ENCODE data around the gene FOLR1.
"Not testable (repeated sequence)": the region's sequence is repeated elsewhere in the genome, so short reads cannot be mapped to it uniquely, and the experiment has no call there.

Gene FOLR1

GRCh38 chr11:72181553-72181958 lies 10.4 kb upstream of the FOLR1 start:
- not testable (repeated sequence) for H3K4me3 ChIP-seq (ENCODE audit: low read length); H3K4me1 ChIP-seq (ENCODE audit: control insufficient read depth, insufficient read depth, low read length); H3K27me3 ChIP-seq (ENCODE audit: control insufficient read depth, insufficient read depth, low read length); H3K27ac ChIP-seq (ENCODE audit: low read length); H3K9me3 ChIP-seq (ENCODE audit: control insufficient read depth, insufficient read depth, low read length); DNase-seq (ENCODE audit: low read depth, low spot score); H3K36me3 ChIP-seq (ENCODE audit: control insufficient read depth, insufficient read depth, low read length)
- WGBS (ENCODE audit: insufficient coverage, insufficient read length), result no CpG with 5 or more reads among the region's 3 CpGs

- no CpG with 5 or more reads among the region's 1 CpG for WGBS (ENCODE audit: insufficient coverage, insufficient read length)
- no peaks in the 10 kb centered on the region for H3K27me3 ChIP-seq (ENCODE audit: control insufficient read depth, insufficient read depth, low read length)
- no peaks in the 10 kb centered on the region; the same call in 1 of the 2 replicates for H3K4me1 ChIP-seq (ENCODE audit: control insufficient read depth, insufficient read depth, low read length)
- H3K27ac ChIP-seq (ENCODE audit: low read length), result no peak overlapping the region
- no peaks in the 10 kb centered on the region for H3K36me3 ChIP-seq (ENCODE audit: control insufficient read depth, insufficient read depth, low read length)
- H3K9me3 ChIP-seq (ENCODE audit: control insufficient read depth, insufficient read depth, low read length), result no peaks in the 10 kb centered on the region
- no peak overlapping the region for H3K4me3 ChIP-seq (ENCODE audit: low read length)
- DNase-seq (ENCODE audit: low read depth, low spot score), result no peak
These were observed 3.7 kb upstream of the FOLR1 start for GRCh38 chr11:72188267-72188666.

- Histone ChIP-seq H3K36me3 (ENCODE audit: control insufficient read depth, insufficient read depth, low read length) (no peaks in the 10 kb centered on the region), H3K27ac (ENCODE audit: low read length) (no peak overlapping the region), H3K4me3 (ENCODE audit: low read length) (no peak overlapping the region), H3K9me3 (ENCODE audit: control insufficient read depth, insufficient read depth, low read length) (no peaks in the 10 kb centered on the region), H3K27me3 (ENCODE audit: control insufficient read depth, insufficient read depth, low read length) (no peaks in the 10 kb centered on the region), H3K4me1 (ENCODE audit: control insufficient read depth, insufficient read depth, low read length) (no peaks in the 10 kb centered on the region; the same call in 1 of the 2 replicates)
- no CpG with 5 or more reads among the region's 3 CpGs for WGBS (ENCODE audit: insufficient coverage, insufficient read length)
- no peak for DNase-seq (ENCODE audit: low read depth, low spot score)
These were observed 2.3 kb upstream of the FOLR1 start for GRCh38 chr11:72189455-72190250.

GRCh38 chr11:72190631-72191071 lies 1.3 kb upstream of the FOLR1 start:
- WGBS (ENCODE audit: insufficient coverage, insufficient read length), result no CpG with 5 or more reads among the region's 5 CpGs
- no peaks in the 10 kb centered on the region for H3K27me3 ChIP-seq (ENCODE audit: control insufficient read depth, insufficient read depth, low read length)
- no peak overlapping the region for H3K4me3 ChIP-seq (ENCODE audit: low read length)
- H3K9me3 ChIP-seq (ENCODE audit: control insufficient read depth, insufficient read depth, low read length), result no peaks in the 10 kb centered on the region
- no peak for DNase-seq (ENCODE audit: low read depth, low spot score)
- H3K27ac ChIP-seq (ENCODE audit: low read length), result no peak overlapping the region
- H3K4me1 ChIP-seq (ENCODE audit: control insufficient read depth, insufficient read depth, low read length), result peaks cover 1% of the 10 kb centered on the region; the same call in 1 of the 2 replicates
- H3K36me3 ChIP-seq (ENCODE audit: control insufficient read depth, insufficient read depth, low read length), result no peaks in the 10 kb centered on the region

GRCh38 chr11:72195518-72196270 lies 3.8 kb downstream of the FOLR1 start:
- Histone ChIP-seq H3K4me1 (ENCODE audit: control insufficient read depth, insufficient read depth, low read length) (peaks cover 1% of the 10 kb centered on the region; the same call in 1 of the 2 replicates), H3K27ac (ENCODE audit: low read length) (no peak overlapping the region)
- no CpG with 5 or more reads among the region's 12 CpGs for WGBS (ENCODE audit: insufficient coverage, insufficient read length)

GRCh38 chr11:72201445-72201844 lies 9.5 kb downstream of the FOLR1 start:
- not testable (repeated sequence) for H3K36me3 ChIP-seq (ENCODE audit: control insufficient read depth, insufficient read depth, low read length); H3K27ac ChIP-seq (ENCODE audit: low read length); H3K27me3 ChIP-seq (ENCODE audit: control insufficient read depth, insufficient read depth, low read length); H3K4me1 ChIP-seq (ENCODE audit: control insufficient read depth, insufficient read depth, low read length); H3K4me3 ChIP-seq (ENCODE audit: low read length); H3K9me3 ChIP-seq (ENCODE audit: control insufficient read depth, insufficient read depth, low read length); DNase-seq (ENCODE audit: low read depth, low spot score)
- no CpG with 5 or more reads among the region's 43 CpGs for WGBS (ENCODE audit: insufficient coverage, insufficient read length)

More at GRCh38 chr11:72195518-72196270, 3.8 kb downstream of the FOLR1 start:
- no peak for DNase-seq (ENCODE audit: low read depth, low spot score)
- no peaks in the 10 kb centered on the region for H3K27me3 ChIP-seq (ENCODE audit: control insufficient read depth, insufficient read depth, low read length)
- H3K9me3 ChIP-seq (ENCODE audit: control insufficient read depth, insufficient read depth, low read length), result no peaks in the 10 kb centered on the region
- no peaks in the 10 kb centered on the region for H3K36me3 ChIP-seq (ENCODE audit: control insufficient read depth, insufficient read depth, low read length)
- H3K4me3 ChIP-seq (ENCODE audit: low read length), result no peak overlapping the region

- no peak for DNase-seq (ENCODE audit: low read depth, low spot score)
- no peaks in the 10 kb centered on the region for H3K27me3 ChIP-seq (ENCODE audit: control insufficient read depth, insufficient read depth, low read length)
- no peak overlapping the region for H3K4me3 ChIP-seq (ENCODE audit: low read length)
- no peaks in the 10 kb centered on the region for H3K4me1 ChIP-seq (ENCODE audit: control insufficient read depth, insufficient read depth, low read length)
- WGBS (ENCODE audit: insufficient coverage, insufficient read length), result no CpG with 5 or more reads among the region's 6 CpGs
- no peak overlapping the region for H3K27ac ChIP-seq (ENCODE audit: low read length)
- no peaks in the 10 kb centered on the region for H3K36me3 ChIP-seq (ENCODE audit: control insufficient read depth, insufficient read depth, low read length)
- H3K9me3 ChIP-seq (ENCODE audit: control insufficient read depth, insufficient read depth, low read length), result no peaks in the 10 kb centered on the region
These were observed 10.6 kb downstream of the FOLR1 start for GRCh38 chr11:72202571-72202970.

- Histone ChIP-seq H3K27ac (ENCODE audit: low read length) (no peak overlapping the region), H3K27me3 (ENCODE audit: control insufficient read depth, insufficient read depth, low read length) (no peaks in the 10 kb centered on the region), H3K4me3 (ENCODE audit: low read length) (no peak overlapping the region), H3K36me3 (ENCODE audit: control insufficient read depth, insufficient read depth, low read length) (no peaks in the 10 kb centered on the region), H3K9me3 (ENCODE audit: control insufficient read depth, insufficient read depth, low read length) (no peaks in the 10 kb centered on the region), H3K4me1 (ENCODE audit: control insufficient read depth, insufficient read depth, low read length) (no peaks in the 10 kb centered on the region)
- no CpG with 5 or more reads among the region's 2 CpGs for WGBS (ENCODE audit: insufficient coverage, insufficient read length)
- DNase-seq (ENCODE audit: low read depth, low spot score), result no peak
These were observed 11.2 kb downstream of the FOLR1 start for GRCh38 chr11:72203163-72203562.

- Histone ChIP-seq H3K9me3 (ENCODE audit: control insufficient read depth, insufficient read depth, low read length) (no peaks in the 10 kb centered on the region), H3K36me3 (ENCODE audit: control insufficient read depth, insufficient read depth, low read length) (no peaks in the 10 kb centered on the region), H3K27ac (ENCODE audit: low read length) (no peak overlapping the region), H3K27me3 (ENCODE audit: control insufficient read depth, insufficient read depth, low read length) (no peaks in the 10 kb centered on the region), H3K4me1 (ENCODE audit: control insufficient read depth, insufficient read depth, low read length) (no peaks in the 10 kb centered on the region), H3K4me3 (ENCODE audit: low read length) (no peak overlapping the region)
- DNase-seq (ENCODE audit: low read depth, low spot score), result no peak
These were observed 12.9 kb downstream of the FOLR1 start for GRCh38 chr11:72204886-72205285.

GRCh38 chr11:72206794-72207193 lies 14.9 kb downstream of the FOLR1 start:
- no CpG with 5 or more reads among the region's 2 CpGs for WGBS (ENCODE audit: insufficient coverage, insufficient read length)
- H3K9me3 ChIP-seq (ENCODE audit: control insufficient read depth, insufficient read depth, low read length); DNase-seq (ENCODE audit: low read depth, low spot score); H3K4me1 ChIP-seq (ENCODE audit: control insufficient read depth, insufficient read depth, low read length); H3K27ac ChIP-seq (ENCODE audit: low read length); H3K27me3 ChIP-seq (ENCODE audit: control insufficient read depth, insufficient read depth, low read length); H3K36me3 ChIP-seq (ENCODE audit: control insufficient read depth, insufficient read depth, low read length); H3K4me3 ChIP-seq (ENCODE audit: low read length): not testable (repeated sequence)
